ENCODE measurements around the gene GADL1.

- TF ChIP-seq SP1 (IDR thresholded peaks at IDR 0.05) (no peak), ZNF384 (IDR thresholded peaks at IDR 0.05) (no peak), BHLHE40 (IDR thresholded peaks at IDR 0.05; ENCODE audit: borderline replicate concordance) (no peak), SUZ12 (IDR thresholded peaks at IDR 0.05) (no peak), FOXA1 (IDR thresholded peaks at IDR 0.05) (no peak), ARNT (IDR thresholded peaks at IDR 0.05) (no peak)
Measured at GRCh38 chr3:30694148-30694547, 200.3 kb downstream of the GADL1 start.
